WTC11 (cell line): Measurements from ENCODE around the gene BAIAP2. TPM values are rescaled to one million over a fixed set of nuclear protein-coding genes. Genes with fewer than 3 reads are reported as not detected.

ENCODE experiments used
- ATAC-seq: fragments of 200-7000 bp; cut with Tn5 transposase; 2 replicates; pipeline ENCODE4 v1.10.0; 2021; ENCODE audit warnings: mild to moderate bottlenecking, moderate library complexity
- CTCF ChIA-PET: fragments of 300-600 bp; sonication (Branson Sonifier 250); formaldehyde crosslinking; loops from one replicate; lab custom pipeline; 2021; ENCODE audit warnings: antibody characterized with exemption; lab: Charles Lee
- POLR2A ChIA-PET: fragments of 350-600 bp; sonication (Branson Sonifier 250); formaldehyde crosslinking; loops from one replicate; lab custom pipeline; 2021; ENCODE audit warnings: antibody characterized with exemption; lab: Charles Lee
- DNase-seq: peaks from one replicate; pipeline ENCODE4 v3.0.0; 2021; ENCODE audit warnings: low spot score
- H3K27ac Mint-ChIP-seq: 2 replicates; pipeline ENCODE4 v1.8.0; 2021; ENCODE audit warnings: mixed read lengths
- H3K27me3 Mint-ChIP-seq: 2 replicates; pipeline ENCODE4 v1.8.0; 2021; ENCODE audit warnings: low read depth, mild to moderate bottlenecking, moderate library complexity, mixed read lengths
- H3K36me3 Mint-ChIP-seq: 2 replicates; pipeline ENCODE4 v1.8.0; 2021; ENCODE audit warnings: mixed read lengths
- H3K4me1 Mint-ChIP-seq: 2 replicates; pipeline ENCODE4 v1.8.0; 2022; ENCODE audit warnings: mixed read lengths
- H3K4me3 Mint-ChIP-seq: 2 replicates; pipeline ENCODE4 v1.8.0; 2021; ENCODE audit warnings: mild to moderate bottlenecking, moderate library complexity, mixed read lengths
- H3K9me3 Mint-ChIP-seq: 2 replicates; pipeline ENCODE4 v1.8.0; 2021; ENCODE audit warnings: mixed read lengths
- CBFB ChIP-seq: sonication (generic); formaldehyde crosslinking; IDR thresholded peaks from 2 replicates; pipeline ENCODE4 v1.8.1; 2022; ENCODE audit warnings: mild to moderate bottlenecking, low read depth, missing genetic modification reagents
- ELF4 ChIP-seq: sonication (generic); formaldehyde crosslinking; IDR thresholded peaks from 2 replicates; pipeline ENCODE4 v1.8.1; 2022; ENCODE audit warnings: low read depth, mild to moderate bottlenecking, moderate library complexity, missing genetic modification reagents
- ESRRA ChIP-seq: sonication (generic); formaldehyde crosslinking; IDR thresholded peaks from 2 replicates; pipeline ENCODE4 v1.8.1; 2022; ENCODE audit warnings: mild to moderate bottlenecking, missing genetic modification reagents, borderline replicate concordance
- GABPB1 ChIP-seq: sonication (generic); formaldehyde crosslinking; IDR thresholded peaks from 2 replicates; pipeline ENCODE4 v1.8.1; 2023; ENCODE audit warnings: mild to moderate bottlenecking, missing genetic modification reagents
- OVOL2 ChIP-seq: fragments of 250-450 bp; sonication (Bioruptor Pico); IDR thresholded peaks from 2 replicates; pipeline ENCODE4 v1.9.0; 2021; ENCODE audit warnings: mild to moderate bottlenecking, borderline replicate concordance
- SMAD3 ChIP-seq: sonication (generic); formaldehyde crosslinking; IDR thresholded peaks from 2 replicates; pipeline ENCODE4 v1.8.0; 2022; ENCODE audit warnings: missing genetic modification reagents, mild to moderate bottlenecking, borderline replicate concordance
- TEAD1 ChIP-seq: sonication (generic); formaldehyde crosslinking; IDR thresholded peaks from 2 replicates; pipeline ENCODE4 v1.8.0; 2022; ENCODE audit warnings: mild to moderate bottlenecking, missing genetic modification reagents
- TP53 ChIP-seq: sonication (generic); formaldehyde crosslinking; IDR thresholded peaks from 2 replicates; pipeline ENCODE4 v1.8.1; 2023; ENCODE audit warnings: mild to moderate bottlenecking, missing genetic modification reagents
- ZNF317 ChIP-seq: sonication (generic); formaldehyde crosslinking; IDR thresholded peaks from 2 replicates; pipeline ENCODE4 v1.8.1; 2023; ENCODE audit warnings: low read depth, mild to moderate bottlenecking, moderate library complexity, missing genetic modification reagents, borderline replicate concordance
- total RNA-seq: library from RNA; stranded (reverse); gene quantifications from 3 replicates; pipeline ENCODE4 v1.2.3, GENCODE V29; 2021
- TF ChIP-seq, protein P1 (sequence below): sonication (generic); formaldehyde crosslinking; IDR thresholded peaks from 2 replicates; pipeline ENCODE4 v1.8.1; 2022; ENCODE audit warnings: mild to moderate bottlenecking, moderate library complexity, missing genetic modification reagents
- TF ChIP-seq, protein P2 (sequence below): sonication (generic); formaldehyde crosslinking; IDR thresholded peaks from 2 replicates; pipeline ENCODE4 v1.8.0; 2022; ENCODE audit warnings: mild to moderate bottlenecking, missing genetic modification reagents
- TF ChIP-seq, protein P3 (sequence below): sonication (generic); formaldehyde crosslinking; IDR thresholded peaks from 2 replicates; pipeline ENCODE4 v1.8.0; 2023; ENCODE audit warnings: missing genetic modification reagents, mild to moderate bottlenecking, borderline replicate concordance
- TF ChIP-seq, protein P4 (sequence below): sonication (generic); formaldehyde crosslinking; IDR thresholded peaks from 2 replicates; pipeline ENCODE4 v1.8.1; 2023; ENCODE audit warnings: mild to moderate bottlenecking, missing genetic modification reagents, moderate library complexity
- TF ChIP-seq, protein P5 (sequence below): sonication (generic); formaldehyde crosslinking; conservative IDR thresholded peaks from 2 replicates; pipeline ENCODE4 v1.8.1; 2023; ENCODE audit warnings: mild to moderate bottlenecking, low read depth, missing genetic modification reagents, moderate library complexity
- TF ChIP-seq, protein P6 (sequence below): sonication (generic); formaldehyde crosslinking; IDR thresholded peaks from 2 replicates; pipeline ENCODE4 v1.8.1; 2022; ENCODE audit warnings: low read depth, missing genetic modification reagents, borderline replicate concordance

Gene BAIAP2
- total RNA-seq, 1 experiment from 2014 or later: 20.7 TPM

DNA sequence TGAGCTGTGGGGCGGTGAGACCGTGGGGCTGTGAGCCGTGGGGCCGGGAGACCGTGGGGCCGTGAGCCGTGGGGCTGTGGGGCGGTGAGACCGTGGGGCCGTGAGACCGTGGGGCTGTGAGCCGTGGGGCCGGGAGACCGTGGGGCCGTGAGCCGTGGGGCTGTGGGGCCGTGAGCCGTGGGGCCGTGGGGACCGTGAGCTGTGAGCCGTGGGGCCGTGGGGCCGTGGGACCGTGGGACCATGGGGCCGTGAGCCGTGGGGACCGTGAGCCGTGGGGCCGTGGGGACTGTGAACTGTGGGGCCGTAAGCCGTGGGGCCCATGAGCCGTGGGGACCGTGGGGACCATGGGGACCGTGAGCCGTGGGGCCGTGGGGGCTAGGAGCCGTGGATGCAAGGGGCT is 105.7 kb downstream of the BAIAP2 start (continued):
- TF ChIP-seq, protein P1, sequence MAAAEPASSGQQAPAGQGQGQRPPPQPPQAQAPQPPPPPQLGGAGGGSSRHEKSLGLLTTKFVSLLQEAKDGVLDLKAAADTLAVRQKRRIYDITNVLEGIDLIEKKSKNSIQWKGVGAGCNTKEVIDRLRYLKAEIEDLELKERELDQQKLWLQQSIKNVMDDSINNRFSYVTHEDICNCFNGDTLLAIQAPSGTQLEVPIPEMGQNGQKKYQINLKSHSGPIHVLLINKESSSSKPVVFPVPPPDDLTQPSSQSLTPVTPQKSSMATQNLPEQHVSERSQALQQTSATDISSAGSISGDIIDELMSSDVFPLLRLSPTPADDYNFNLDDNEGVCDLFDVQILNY: no peak
- TF ChIP-seq TEAD1 (CRISPR knock-in tag) (no peak), ESRRA (CRISPR knock-in tag) (no peak), OVOL2 (CRISPR knock-in tag) (no peak)
- TF ChIP-seq, all 79 proteins: peak for 0

DNA sequence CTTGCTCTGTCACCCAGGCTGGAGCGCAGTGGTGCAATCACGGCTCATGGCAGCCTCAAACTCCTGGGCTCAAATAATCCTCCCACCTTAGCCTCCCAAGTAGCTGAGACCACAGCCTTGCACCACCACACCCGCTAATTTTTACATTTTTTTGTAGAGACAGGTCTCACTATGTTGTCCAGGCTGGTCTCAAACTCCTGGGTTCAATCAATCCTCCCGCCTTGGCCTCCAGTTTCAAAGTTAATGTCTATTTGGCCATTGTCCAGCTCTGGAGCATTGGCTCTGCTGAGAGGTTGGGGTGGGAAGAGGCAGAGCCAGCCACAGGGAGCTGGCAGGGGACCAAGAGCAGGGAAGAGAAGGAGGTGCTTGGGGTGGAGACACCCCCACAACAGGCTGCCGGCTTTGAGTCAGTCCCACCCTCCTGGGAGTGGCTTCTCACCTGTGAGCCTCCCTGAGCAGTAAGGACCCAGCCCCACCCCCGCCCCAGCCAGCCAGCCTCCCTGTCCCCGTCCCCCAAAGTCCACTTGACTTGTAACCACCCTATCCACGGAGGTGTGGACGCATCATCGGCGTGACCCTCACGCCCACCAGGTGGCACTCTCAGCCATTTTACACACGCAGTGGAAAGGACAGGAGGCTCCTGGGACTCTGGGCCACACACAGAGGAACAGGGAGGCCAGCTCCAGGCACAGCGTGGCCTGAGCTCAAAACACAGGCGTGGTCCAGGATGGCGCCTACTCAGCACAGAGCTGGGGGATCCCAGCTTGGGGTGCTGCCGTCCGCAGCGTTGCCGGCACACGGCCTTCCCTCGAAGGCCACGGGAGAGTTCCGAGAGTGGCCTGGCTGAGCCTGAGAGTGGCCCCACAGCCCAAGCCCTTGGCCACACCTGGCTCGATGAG is 107.6 kb downstream of the BAIAP2 start:
- H3K4me1 Mint-ChIP-seq: no peaks in the 10 kb centered on the region
- H3K4me3 Mint-ChIP-seq: no peak overlapping the region
- TF ChIP-seq SMAD3 (CRISPR knock-in tag): no peak
- TF ChIP-seq GABPB1: peak; percentile 59
- TF ChIP-seq, protein P2, sequence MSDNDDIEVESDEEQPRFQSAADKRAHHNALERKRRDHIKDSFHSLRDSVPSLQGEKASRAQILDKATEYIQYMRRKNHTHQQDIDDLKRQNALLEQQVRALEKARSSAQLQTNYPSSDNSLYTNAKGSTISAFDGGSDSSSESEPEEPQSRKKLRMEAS: peak; percentile 47; the same call in 1 of the 2 replicates
- POLR2A ChIA-PET: interaction anchor here (0.6 kb wide), 1 partner anchor 582 kb away, joined by 3 read pairs; no protein-coding TSS in a partner anchor
- peak; percentile 80 for DNase-seq
- no peaks in the 10 kb centered on the region for H3K27me3 Mint-ChIP-seq
- peak; percentile 90 for ATAC-seq
- CTCF ChIA-PET: interaction anchor here (0.6 to 2.8 kb wide), 33 partner anchors 9 to 394 kb away, joined by 3 to 18 read pairs (median 4); partner anchors contain the start of genes CEP131, NDUFAF8 and TEPSIN
- H3K36me3 Mint-ChIP-seq: peaks cover 13% of the 10 kb centered on the region; the same call in 1 of the 2 replicates
- peaks cover 17% of the 10 kb centered on the region for H3K9me3 Mint-ChIP-seq
- peak overlapping the region; percentile 60; the same call in 1 of the 2 replicates for H3K27ac Mint-ChIP-seq

DNA sequence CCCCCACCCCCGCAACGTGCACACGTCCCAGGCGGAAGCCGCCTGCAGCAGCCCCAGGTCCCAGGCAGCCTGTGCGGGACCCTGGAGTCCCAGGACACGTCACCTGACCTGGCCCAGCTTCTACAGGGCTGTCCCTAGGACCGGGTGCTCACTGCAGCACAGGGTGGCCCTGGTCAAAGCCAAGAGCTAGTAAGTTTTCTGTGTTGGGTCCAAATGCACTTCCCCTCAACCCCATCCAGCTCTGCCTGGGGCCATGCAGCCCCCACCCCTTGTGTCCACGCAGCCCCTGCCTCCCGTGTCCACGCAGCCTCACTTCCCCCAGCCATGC is 108.2 kb downstream of the BAIAP2 start:
- no peak for DNase-seq
- TF ChIP-seq, protein P3, sequence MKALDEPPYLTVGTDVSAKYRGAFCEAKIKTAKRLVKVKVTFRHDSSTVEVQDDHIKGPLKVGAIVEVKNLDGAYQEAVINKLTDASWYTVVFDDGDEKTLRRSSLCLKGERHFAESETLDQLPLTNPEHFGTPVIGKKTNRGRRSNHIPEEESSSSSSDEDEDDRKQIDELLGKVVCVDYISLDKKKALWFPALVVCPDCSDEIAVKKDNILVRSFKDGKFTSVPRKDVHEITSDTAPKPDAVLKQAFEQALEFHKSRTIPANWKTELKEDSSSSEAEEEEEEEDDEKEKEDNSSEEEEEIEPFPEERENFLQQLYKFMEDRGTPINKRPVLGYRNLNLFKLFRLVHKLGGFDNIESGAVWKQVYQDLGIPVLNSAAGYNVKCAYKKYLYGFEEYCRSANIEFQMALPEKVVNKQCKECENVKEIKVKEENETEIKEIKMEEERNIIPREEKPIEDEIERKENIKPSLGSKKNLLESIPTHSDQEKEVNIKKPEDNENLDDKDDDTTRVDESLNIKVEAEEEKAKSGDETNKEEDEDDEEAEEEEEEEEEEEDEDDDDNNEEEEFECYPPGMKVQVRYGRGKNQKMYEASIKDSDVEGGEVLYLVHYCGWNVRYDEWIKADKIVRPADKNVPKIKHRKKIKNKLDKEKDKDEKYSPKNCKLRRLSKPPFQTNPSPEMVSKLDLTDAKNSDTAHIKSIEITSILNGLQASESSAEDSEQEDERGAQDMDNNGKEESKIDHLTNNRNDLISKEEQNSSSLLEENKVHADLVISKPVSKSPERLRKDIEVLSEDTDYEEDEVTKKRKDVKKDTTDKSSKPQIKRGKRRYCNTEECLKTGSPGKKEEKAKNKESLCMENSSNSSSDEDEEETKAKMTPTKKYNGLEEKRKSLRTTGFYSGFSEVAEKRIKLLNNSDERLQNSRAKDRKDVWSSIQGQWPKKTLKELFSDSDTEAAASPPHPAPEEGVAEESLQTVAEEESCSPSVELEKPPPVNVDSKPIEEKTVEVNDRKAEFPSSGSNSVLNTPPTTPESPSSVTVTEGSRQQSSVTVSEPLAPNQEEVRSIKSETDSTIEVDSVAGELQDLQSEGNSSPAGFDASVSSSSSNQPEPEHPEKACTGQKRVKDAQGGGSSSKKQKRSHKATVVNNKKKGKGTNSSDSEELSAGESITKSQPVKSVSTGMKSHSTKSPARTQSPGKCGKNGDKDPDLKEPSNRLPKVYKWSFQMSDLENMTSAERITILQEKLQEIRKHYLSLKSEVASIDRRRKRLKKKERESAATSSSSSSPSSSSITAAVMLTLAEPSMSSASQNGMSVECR (CRISPR knock-in tag): no peak
- TF ChIP-seq, protein P4, sequence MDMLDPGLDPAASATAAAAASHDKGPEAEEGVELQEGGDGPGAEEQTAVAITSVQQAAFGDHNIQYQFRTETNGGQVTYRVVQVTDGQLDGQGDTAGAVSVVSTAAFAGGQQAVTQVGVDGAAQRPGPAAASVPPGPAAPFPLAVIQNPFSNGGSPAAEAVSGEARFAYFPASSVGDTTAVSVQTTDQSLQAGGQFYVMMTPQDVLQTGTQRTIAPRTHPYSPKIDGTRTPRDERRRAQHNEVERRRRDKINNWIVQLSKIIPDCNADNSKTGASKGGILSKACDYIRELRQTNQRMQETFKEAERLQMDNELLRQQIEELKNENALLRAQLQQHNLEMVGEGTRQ (CRISPR knock-in tag): 0 out of 2 replicates have a peak, but pooled peaks have one; percentile 14
- Mint-ChIP-seq H3K4me3 (no peak overlapping the region), H3K27me3 (no peaks in the 10 kb centered on the region), H3K27ac (no peak overlapping the region), H3K36me3 (peaks cover 8% of the 10 kb centered on the region; the same call in 1 of the 2 replicates), H3K4me1 (no peaks in the 10 kb centered on the region), H3K9me3 (peaks cover 11% of the 10 kb centered on the region)
- CTCF ChIA-PET: interaction anchor here (0.6 to 2.8 kb wide), 33 partner anchors 9 to 393 kb away, joined by 3 to 18 read pairs (median 4); partner anchors contain the start of genes CEP131, NDUFAF8 and TEPSIN
- POLR2A ChIA-PET: interaction anchor here (0.6 to 1.1 kb wide), 2 partner anchors 90 to 582 kb away, joined by 3 read pairs; no protein-coding TSS in a partner anchor
- ATAC-seq: no peak; the same call in 1 of the 2 replicates

DNA sequence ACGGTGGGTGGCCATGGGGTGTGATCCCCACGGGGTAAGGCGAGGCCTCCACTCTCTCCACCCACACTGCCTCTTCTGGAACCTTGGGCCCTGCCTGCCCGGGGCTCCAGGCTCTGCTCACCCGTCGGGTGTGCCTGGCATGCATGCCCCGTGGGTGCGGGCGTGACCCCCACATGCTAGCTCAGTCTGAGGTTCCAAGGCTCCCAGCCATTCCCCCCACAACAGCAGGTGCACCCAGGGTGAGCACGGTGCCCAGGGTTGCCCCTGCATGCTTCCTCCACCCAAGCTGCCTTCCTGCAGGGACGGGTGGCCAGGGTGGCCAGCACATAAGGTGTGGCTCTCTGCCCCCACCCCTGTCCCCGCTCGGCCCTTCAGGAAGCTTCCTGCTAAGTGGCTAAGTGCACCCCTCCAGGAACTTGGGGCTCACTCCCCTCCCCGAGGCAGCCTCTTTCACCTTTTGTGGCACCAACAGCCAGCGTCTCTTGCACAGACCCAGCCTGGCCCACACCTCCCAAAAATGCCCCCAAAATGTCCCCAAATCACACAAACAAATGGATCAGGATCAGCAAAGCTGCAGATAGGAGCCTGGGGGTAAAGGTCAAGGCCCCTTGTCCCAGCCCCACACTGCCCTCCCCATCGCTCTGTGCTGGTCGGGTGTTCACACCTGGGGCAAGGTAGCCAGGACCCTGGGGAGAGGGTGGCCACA is 108.9 kb downstream of the BAIAP2 start:
- ChIA-PET POLR2A (interaction anchor here (1.1 kb wide), 1 partner anchor 89 kb away, joined by 3 read pairs; no protein-coding TSS in a partner anchor), CTCF (interaction anchor here (0.9 to 2.8 kb wide), 17 partner anchors 8 to 104 kb away, joined by 3 to 18 read pairs (median 5); partner anchors contain the start of gene CEP131)
- Mint-ChIP-seq H3K4me3 (no peak overlapping the region), H3K9me3 (peaks cover 4% of the 10 kb centered on the region), H3K27me3 (no peaks in the 10 kb centered on the region), H3K4me1 (no peaks in the 10 kb centered on the region), H3K36me3 (peaks cover 3% of the 10 kb centered on the region; the same call in 1 of the 2 replicates), H3K27ac (no peak overlapping the region)
- DNase-seq (no peak), ATAC-seq (no peak)
- no peak for TF ChIP-seq ZNF317 (CRISPR knock-in tag)
- TF ChIP-seq, protein P5, sequence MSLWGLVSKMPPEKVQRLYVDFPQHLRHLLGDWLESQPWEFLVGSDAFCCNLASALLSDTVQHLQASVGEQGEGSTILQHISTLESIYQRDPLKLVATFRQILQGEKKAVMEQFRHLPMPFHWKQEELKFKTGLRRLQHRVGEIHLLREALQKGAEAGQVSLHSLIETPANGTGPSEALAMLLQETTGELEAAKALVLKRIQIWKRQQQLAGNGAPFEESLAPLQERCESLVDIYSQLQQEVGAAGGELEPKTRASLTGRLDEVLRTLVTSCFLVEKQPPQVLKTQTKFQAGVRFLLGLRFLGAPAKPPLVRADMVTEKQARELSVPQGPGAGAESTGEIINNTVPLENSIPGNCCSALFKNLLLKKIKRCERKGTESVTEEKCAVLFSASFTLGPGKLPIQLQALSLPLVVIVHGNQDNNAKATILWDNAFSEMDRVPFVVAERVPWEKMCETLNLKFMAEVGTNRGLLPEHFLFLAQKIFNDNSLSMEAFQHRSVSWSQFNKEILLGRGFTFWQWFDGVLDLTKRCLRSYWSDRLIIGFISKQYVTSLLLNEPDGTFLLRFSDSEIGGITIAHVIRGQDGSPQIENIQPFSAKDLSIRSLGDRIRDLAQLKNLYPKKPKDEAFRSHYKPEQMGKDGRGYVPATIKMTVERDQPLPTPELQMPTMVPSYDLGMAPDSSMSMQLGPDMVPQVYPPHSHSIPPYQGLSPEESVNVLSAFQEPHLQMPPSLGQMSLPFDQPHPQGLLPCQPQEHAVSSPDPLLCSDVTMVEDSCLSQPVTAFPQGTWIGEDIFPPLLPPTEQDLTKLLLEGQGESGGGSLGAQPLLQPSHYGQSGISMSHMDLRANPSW (CRISPR knock-in tag): no peak
- TF ChIP-seq CBFB (CRISPR knock-in tag): no peak
- TF ChIP-seq ELF4 (CRISPR knock-in tag): no peak
- TF ChIP-seq TP53: no peak
- no peak for TF ChIP-seq TEAD1 (CRISPR knock-in tag)
- TF ChIP-seq, protein P6, sequence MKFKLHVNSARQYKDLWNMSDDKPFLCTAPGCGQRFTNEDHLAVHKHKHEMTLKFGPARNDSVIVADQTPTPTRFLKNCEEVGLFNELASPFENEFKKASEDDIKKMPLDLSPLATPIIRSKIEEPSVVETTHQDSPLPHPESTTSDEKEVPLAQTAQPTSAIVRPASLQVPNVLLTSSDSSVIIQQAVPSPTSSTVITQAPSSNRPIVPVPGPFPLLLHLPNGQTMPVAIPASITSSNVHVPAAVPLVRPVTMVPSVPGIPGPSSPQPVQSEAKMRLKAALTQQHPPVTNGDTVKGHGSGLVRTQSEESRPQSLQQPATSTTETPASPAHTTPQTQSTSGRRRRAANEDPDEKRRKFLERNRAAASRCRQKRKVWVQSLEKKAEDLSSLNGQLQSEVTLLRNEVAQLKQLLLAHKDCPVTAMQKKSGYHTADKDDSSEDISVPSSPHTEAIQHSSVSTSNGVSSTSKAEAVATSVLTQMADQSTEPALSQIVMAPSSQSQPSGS (CRISPR knock-in tag): no peak
